ENCODE measurements around the gene EIF2A.
"Not testable (repeated sequence)": the region's sequence is repeated elsewhere in the genome, so short reads cannot be mapped to it uniquely, and the experiment has no call there.

EIF2A gene
- 109 to 274 (median 152) reads per million in 9 experiments for total RNA-seq

GRCh38 chr3:150546226-150547044 lies at the start of gene EIF2A, which contains the start of gene SERP1:
Gene EIF2A, plus strand, starts transcription at chr3:150546787. Its CDS starts 16 bp downstream, at chr3:150546803.
Gene SERP1, minus strand, starts transcription at chr3:150546496. Its CDS starts 361 bp downstream, at chr3:150546135.
- no peaks in the 10 kb centered on the region for H3K9me3 Mint-ChIP-seq
- H3K27ac Mint-ChIP-seq: peak within 1 kb of the TSS; percentile 94 to 97
- peaks cover 26 to 49% of the 10 kb centered on the region in 2 donors for H3K4me1 Mint-ChIP-seq (ENCODE audit: low read depth in 2 of 2)
- H3K36me3 Mint-ChIP-seq (ENCODE audit: insufficient read depth): peaks cover 44% of the 10 kb centered on the region
- H3K4me3 Mint-ChIP-seq: peak within 1 kb of the TSS; percentile 87 to 92
- peak; percentile 99 to 100 (median 99) for DNase-seq
- no peaks in the 10 kb centered on the region for H3K27me3 Mint-ChIP-seq
- ATAC-seq (replicated peaks): peak; percentile 87

GRCh38 chr3:150497956-150498355 lies 48.6 kb upstream of the EIF2A start:
- no peaks in the 10 kb centered on the region for H3K9me3 Mint-ChIP-seq
- no peaks in the 10 kb centered on the region for H3K4me1 Mint-ChIP-seq (ENCODE audit: low read depth in 2 of 2)
- peaks cover 14 to 19% of the 10 kb centered on the region in 2 donors for H3K27me3 Mint-ChIP-seq
- no peak for ATAC-seq (replicated peaks)
- H3K4me3 Mint-ChIP-seq: no peak overlapping the region
- no peak for DNase-seq
- H3K27ac Mint-ChIP-seq: no peak overlapping the region
- H3K36me3 Mint-ChIP-seq (ENCODE audit: insufficient read depth): no peaks in the 10 kb centered on the region

DNA sequence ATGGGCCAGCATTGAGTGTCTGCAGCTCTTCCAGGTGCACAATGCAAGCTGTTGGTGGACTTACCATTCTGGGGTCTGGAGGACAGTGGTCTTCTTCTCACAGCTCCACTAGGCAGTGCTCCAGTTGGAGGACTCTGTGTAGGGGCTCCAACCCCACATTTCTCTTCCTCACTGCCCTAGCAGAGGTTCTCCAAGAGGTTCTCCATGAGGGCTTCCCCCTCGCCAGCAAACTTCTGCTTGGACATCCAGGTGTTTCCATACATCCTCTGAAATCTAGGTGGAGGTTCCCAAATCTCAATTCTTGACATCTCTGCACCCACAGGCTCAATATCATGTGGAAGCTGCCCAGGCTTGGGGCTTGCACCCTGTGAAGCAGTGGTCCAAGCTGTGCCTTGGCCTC lies 45.6 kb upstream of the EIF2A start:
- H3K27ac Mint-ChIP-seq; ATAC-seq (replicated peaks); H3K9me3 Mint-ChIP-seq; DNase-seq; H3K4me3 Mint-ChIP-seq; H3K36me3 Mint-ChIP-seq (ENCODE audit: insufficient read depth); H3K4me1 Mint-ChIP-seq (ENCODE audit: low read depth in 2 of 2): not testable (repeated sequence)
- H3K27me3 Mint-ChIP-seq: peaks cover 36 to 40% of the 10 kb centered on the region in 2 donors

DNA sequence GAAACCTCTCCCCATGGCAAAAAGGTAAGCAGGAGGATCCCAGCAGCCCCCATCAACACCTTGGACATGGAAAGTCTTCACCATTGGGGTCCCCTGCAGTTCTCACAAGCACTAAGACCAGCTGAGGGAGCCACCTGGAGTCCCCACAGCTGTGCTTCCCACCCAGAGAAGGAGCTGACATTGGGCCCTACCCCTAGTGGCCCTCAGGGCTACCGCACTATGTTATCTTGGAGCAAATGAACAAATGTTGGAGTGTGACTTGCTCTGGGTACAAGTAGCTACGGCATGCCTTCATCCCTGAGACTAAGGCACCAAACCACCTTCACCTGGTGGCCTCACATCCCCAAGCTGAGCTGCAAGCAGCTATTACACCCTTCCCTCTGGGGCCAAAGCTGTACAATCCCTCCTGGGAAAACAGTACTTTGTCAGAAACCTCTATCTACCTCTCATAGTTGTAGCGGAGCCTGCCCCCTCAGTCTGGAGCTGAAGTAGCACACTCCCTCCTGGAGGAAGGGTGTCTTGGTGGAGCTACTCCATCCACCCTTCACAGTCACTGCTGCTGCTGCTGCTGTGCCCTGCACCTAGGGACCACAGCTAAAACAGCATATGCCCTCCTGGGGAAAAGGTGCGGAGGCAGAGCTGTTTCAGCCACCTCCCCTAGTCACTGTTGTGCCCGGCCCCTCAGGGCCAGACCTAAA lies 43.0 kb upstream of the EIF2A start:
- no peaks in the 10 kb centered on the region for H3K36me3 Mint-ChIP-seq (ENCODE audit: insufficient read depth)
- DNase-seq (no peak), ATAC-seq (replicated peaks) (no peak)
- H3K4me3 Mint-ChIP-seq: no peak overlapping the region
- peaks cover 47 to 52% of the 10 kb centered on the region in 2 donors for H3K27me3 Mint-ChIP-seq
- H3K4me1 Mint-ChIP-seq (ENCODE audit: low read depth in 2 of 2): no peaks in the 10 kb centered on the region
- H3K9me3 Mint-ChIP-seq: no peaks in the 10 kb centered on the region
- H3K27ac Mint-ChIP-seq: no peak overlapping the region

DNA sequence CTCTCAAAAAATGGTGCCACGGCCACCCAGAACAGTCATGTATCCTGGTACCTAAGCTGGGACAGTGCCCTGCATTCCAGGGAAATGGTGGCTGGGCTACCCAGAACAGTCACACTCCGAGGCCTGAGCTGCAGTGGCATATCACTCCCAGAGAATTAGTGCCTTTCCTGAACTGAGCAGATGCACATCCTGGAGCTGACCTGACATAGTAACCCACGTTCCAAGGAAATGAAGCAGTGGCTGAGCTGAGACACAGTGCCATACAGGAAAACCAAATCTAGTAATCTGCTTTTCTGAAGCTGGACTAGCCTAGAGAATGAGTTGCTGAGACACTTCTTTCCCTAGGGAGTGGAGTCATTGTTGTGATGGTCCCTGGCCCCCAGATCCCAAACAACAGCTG lies 42.1 kb upstream of the EIF2A start:
- H3K4me3 Mint-ChIP-seq: no peak overlapping the region
- H3K4me1 Mint-ChIP-seq (ENCODE audit: low read depth in 2 of 2): no peaks in the 10 kb centered on the region
- no peak overlapping the region for H3K27ac Mint-ChIP-seq
- DNase-seq (no peak), ATAC-seq (replicated peaks) (no peak)
- no peaks in the 10 kb centered on the region for H3K36me3 Mint-ChIP-seq (ENCODE audit: insufficient read depth)
- H3K9me3 Mint-ChIP-seq: no peaks in the 10 kb centered on the region
- peaks cover 52 to 54% of the 10 kb centered on the region in 2 donors for H3K27me3 Mint-ChIP-seq

GRCh38 chr3:150508401-150508800 lies 38.2 kb upstream of the EIF2A start:
- no peak overlapping the region for H3K4me3 Mint-ChIP-seq
- no peak overlapping the region for H3K27ac Mint-ChIP-seq
- ATAC-seq (replicated peaks) (no peak), DNase-seq (no peak)
- H3K9me3 Mint-ChIP-seq: no peaks in the 10 kb centered on the region
- H3K4me1 Mint-ChIP-seq (ENCODE audit: low read depth in 2 of 2): no peaks in the 10 kb centered on the region
- H3K36me3 Mint-ChIP-seq (ENCODE audit: insufficient read depth): no peaks in the 10 kb centered on the region
- H3K27me3 Mint-ChIP-seq: peaks cover 42 to 46% of the 10 kb centered on the region in 2 donors

DNA sequence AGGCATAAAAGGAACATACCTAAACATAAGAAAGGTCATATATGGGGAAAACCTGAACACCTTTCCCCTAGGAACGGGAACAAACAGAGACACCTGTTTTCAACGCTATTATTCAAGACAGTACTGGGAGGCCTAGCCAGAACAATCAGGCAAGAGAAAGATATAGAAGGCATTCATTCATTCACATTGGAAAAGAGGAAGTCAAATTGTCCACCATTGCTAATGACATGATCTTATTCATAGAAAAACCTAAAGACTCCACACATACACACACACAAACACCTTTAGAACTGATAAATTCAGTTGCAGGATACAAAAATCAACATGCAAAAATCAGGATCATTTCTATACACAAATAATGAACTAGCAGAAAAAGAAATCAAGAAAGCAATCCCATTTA lies 36.8 kb upstream of the EIF2A start:
- Mint-ChIP-seq H3K36me3 (ENCODE audit: insufficient read depth) (no peaks in the 10 kb centered on the region), H3K4me1 (ENCODE audit: low read depth in 2 of 2) (no peaks in the 10 kb centered on the region), H3K27ac (no peak overlapping the region), H3K4me3 (no peak overlapping the region), H3K27me3 (peaks cover 29 to 37% of the 10 kb centered on the region in 2 donors), H3K9me3 (no peaks in the 10 kb centered on the region)
- no peak for DNase-seq
- no peak for ATAC-seq (replicated peaks)

DNA sequence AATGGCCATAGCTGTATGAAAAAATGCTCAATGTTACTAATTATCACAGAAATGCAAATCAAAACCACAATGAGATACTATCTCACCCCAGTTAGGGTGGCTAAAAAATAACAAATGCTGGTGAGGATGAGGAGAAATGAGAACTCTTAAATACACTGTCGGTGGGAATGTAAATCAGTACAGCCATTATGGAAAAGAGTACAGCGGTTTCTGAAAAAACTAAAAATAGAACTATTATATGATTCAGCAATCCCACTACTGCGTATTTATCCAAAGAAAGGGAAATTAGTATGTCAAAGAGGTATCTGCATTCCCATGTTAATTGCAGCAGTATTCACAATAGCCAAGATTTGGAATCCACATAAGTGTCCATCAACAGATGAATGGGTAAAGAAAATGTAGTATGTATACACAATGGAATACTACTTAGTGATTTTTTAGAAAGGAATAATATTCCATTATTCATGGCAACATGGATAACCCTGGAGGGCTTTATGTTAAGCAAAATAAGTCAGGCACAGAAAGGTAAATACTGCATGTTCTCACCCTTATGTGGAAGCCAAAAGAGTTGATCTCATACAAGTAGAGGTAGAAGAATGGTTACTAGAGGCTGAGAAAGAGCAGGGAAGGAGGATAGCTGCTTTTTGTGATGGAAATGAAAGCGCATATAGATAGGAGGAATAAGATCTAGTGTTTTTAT lies 35.3 kb upstream of the EIF2A start:
- DNase-seq: no peak
- Mint-ChIP-seq H3K27ac (no peak overlapping the region), H3K27me3 (peaks cover 27 to 33% of the 10 kb centered on the region in 2 donors), H3K36me3 (ENCODE audit: insufficient read depth) (peaks cover 7% of the 10 kb centered on the region), H3K4me1 (ENCODE audit: low read depth in 2 of 2) (no peaks in the 10 kb centered on the region), H3K9me3 (no peaks in the 10 kb centered on the region), H3K4me3 (no peak overlapping the region)
- ATAC-seq (replicated peaks): no peak

DNA sequence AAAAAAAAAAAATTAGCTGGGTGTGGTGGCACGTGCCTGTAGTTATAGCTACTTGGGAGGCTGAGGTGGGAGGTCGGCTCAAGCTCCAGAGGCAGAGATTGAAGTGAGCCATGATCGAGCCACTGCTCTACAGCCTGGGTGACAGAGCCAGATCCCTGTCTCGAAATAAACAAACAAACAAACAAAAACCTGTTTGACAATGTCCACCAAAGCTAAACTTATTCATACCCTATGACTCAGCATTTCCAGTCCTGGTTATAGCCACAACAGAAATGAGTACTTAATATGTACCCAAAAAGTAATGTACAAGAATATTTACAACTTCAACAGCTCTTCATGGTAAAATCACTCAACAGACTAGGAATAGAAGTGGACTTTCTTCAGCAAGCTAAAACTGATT lies 31.4 kb upstream of the EIF2A start:
- Mint-ChIP-seq H3K27ac (no peak overlapping the region), H3K36me3 (ENCODE audit: insufficient read depth) (peaks cover 7% of the 10 kb centered on the region), H3K4me3 (no peak overlapping the region), H3K27me3 (peaks cover 12 to 16% of the 10 kb centered on the region in 2 donors), H3K4me1 (ENCODE audit: low read depth in 2 of 2) (no peaks in the 10 kb centered on the region), H3K9me3 (no peaks in the 10 kb centered on the region)
- ATAC-seq (replicated peaks) (no peak), DNase-seq (no peak)

DNA sequence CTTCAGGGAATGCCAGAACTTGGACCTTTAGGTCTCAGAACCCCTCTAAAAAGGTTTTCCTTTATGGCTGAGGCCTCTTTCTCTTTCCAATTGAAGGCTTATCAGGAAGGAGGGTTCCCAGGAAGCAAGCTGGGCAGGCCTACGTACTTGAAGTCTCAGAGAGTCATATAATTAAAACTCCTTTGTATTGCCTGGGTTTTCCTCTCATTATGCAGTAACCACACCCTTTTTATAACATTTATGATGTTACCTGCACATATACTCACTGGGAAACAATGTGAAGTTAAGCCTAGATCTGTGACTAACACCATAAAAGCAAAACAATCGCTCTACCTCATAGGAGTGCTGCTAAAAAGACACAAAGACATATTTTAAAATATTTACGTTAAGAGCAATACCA lies 27.6 kb upstream of the EIF2A start:
- no peaks in the 10 kb centered on the region for H3K9me3 Mint-ChIP-seq
- ATAC-seq (replicated peaks): no peak
- no peak for DNase-seq
- H3K4me1 Mint-ChIP-seq (ENCODE audit: low read depth in 2 of 2): no peaks in the 10 kb centered on the region
- H3K4me3 Mint-ChIP-seq: no peak overlapping the region
- H3K27me3 Mint-ChIP-seq: peaks cover 7 to 8% of the 10 kb centered on the region in 2 donors
- peaks cover 7% of the 10 kb centered on the region for H3K36me3 Mint-ChIP-seq (ENCODE audit: insufficient read depth)
- no peak overlapping the region for H3K27ac Mint-ChIP-seq

DNA sequence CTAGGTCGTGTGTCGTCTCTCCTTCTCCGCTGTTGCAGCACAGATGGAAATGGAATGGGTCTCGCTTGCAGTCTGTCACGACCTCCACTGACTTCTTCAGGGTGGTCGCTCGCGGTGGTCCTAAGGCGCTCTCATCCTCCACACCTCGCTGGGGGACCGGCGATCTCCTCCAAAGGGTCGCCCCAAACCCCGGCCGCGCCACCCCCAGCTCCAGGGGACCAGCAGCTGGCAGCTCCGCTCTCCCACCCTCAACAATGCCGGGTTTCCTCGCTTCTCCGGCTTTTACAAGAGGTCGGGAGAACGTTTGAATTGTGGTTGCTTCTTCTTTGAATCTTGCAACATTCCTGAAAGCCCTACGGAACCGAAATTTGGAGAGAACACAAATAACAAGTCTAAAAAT lies 26.2 kb upstream of the EIF2A start:
- no peak overlapping the region for H3K4me3 Mint-ChIP-seq
- no peak overlapping the region for H3K27ac Mint-ChIP-seq
- ATAC-seq (replicated peaks) (no peak), DNase-seq (no peak)
- H3K36me3 Mint-ChIP-seq (ENCODE audit: insufficient read depth): peaks cover 1% of the 10 kb centered on the region
- H3K4me1 Mint-ChIP-seq (ENCODE audit: low read depth in 2 of 2): no peaks in the 10 kb centered on the region
- H3K9me3 Mint-ChIP-seq: no peaks in the 10 kb centered on the region
- H3K27me3 Mint-ChIP-seq: peaks cover 5% of the 10 kb centered on the region in 2 donors

DNA sequence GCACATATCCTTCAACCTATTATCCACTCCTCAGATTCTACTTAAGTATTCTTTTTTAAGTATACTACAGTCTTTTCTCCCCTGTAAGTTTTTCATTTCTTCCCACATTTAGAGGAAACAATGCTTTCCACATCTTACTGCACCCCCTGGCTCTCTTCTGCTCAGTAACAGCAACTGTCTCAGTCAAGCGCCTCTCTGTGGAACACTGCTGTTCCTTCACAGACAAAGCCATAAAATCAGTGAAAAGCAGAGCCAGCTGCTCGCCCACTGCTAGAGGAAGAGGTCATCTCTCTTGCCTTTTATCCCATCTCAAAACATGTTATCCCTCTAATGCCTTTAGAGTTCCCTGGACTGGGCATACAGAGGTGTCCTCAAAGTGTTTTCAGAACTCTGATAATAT lies 25.1 kb upstream of the EIF2A start:
- Mint-ChIP-seq H3K36me3 (ENCODE audit: insufficient read depth) (no peaks in the 10 kb centered on the region), H3K4me1 (ENCODE audit: low read depth in 2 of 2) (no peaks in the 10 kb centered on the region), H3K9me3 (no peaks in the 10 kb centered on the region), H3K4me3 (no peak overlapping the region), H3K27me3 (no peaks in the 10 kb centered on the region), H3K27ac (no peak overlapping the region)
- DNase-seq (no peak), ATAC-seq (replicated peaks) (no peak)

DNA sequence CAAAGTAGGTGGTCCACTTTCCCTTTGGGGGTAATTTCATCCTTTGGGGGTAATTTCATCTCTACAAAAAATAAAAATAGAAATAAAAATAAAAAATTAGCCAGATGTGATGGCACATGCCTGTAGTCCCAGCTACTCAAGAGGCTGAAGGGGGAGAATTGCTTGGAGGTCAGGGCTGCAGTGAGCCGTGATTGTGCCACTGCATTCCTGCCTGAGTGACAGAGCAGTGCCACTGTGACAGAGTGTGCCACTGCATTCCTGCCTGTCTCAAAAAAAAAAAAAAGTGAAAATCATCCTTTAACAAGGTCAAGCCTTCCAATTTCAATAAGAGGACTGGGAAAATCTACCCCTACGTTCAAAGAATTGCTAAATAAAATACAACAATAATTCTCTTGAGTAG lies 23.0 kb upstream of the EIF2A start:
- ATAC-seq (replicated peaks): no peak
- no peak overlapping the region for H3K27ac Mint-ChIP-seq
- no peaks in the 10 kb centered on the region for H3K27me3 Mint-ChIP-seq
- no peak overlapping the region for H3K4me3 Mint-ChIP-seq
- no peaks in the 10 kb centered on the region for H3K9me3 Mint-ChIP-seq
- no peaks in the 10 kb centered on the region for H3K4me1 Mint-ChIP-seq (ENCODE audit: low read depth in 2 of 2)
- no peaks in the 10 kb centered on the region for H3K36me3 Mint-ChIP-seq (ENCODE audit: insufficient read depth)
- DNase-seq: no peak
